Brain microvascular endothelial cell (primary cell): ENCODE data around the gene G0S2.

ENCODE experiments used
- DNase-seq: peaks from one replicate; pipeline ENCODE4 v3.0.0-alpha.2; 2020
- H3K27ac ChIP-seq: fragments of 250-450 bp; sonication (Bioruptor Pico); 2 replicates; pipeline ENCODE4 v1.5.1; 2020; ENCODE audit warnings: mild to moderate bottlenecking, moderate library complexity
- H3K27me3 ChIP-seq: fragments of 250-450 bp; sonication (Bioruptor Pico); replicated peaks from 2 replicates; pipeline ENCODE4 v1.5.1; 2020; ENCODE audit warnings: mild to moderate bottlenecking
- H3K36me3 ChIP-seq: fragments of 250-450 bp; sonication (Bioruptor Pico); replicated peaks from 2 replicates; pipeline ENCODE4 v1.5.1; 2020; ENCODE audit warnings: mild to moderate bottlenecking
- H3K4me3 ChIP-seq: 2 replicates; pipeline ENCODE4 v1.5.1; 2011; ENCODE audit warnings: low read depth, mild to moderate bottlenecking, control low read depth, low read length, moderate library complexity
- CTCF ChIP-seq: IDR thresholded peaks from 2 replicates; pipeline ENCODE4 v1.5.1; 2011; ENCODE audit warnings: low read depth, mild to moderate bottlenecking, moderate library complexity, low read length, control low read depth, inconsistent platforms; ENCODE audit errors: missing control alignments
- in situ Hi-C: cut with HindIII; loops from 2 replicates; pipeline ENCODE4 v1.10.0; 2017; ENCODE audit warnings: low sequenced_read_pairs, low pct_ligation_motif_present

Gene G0S2

GRCh38 chr1:209646558-209646957 is 28.7 kb upstream of the G0S2 start:
- H3K4me3 ChIP-seq = no peak overlapping the region
- peak; percentile 80 for TF ChIP-seq CTCF
- no peak overlapping the region for H3K27ac ChIP-seq
- no peaks in the 10 kb centered on the region for H3K36me3 ChIP-seq
- H3K27me3 ChIP-seq = no peaks in the 10 kb centered on the region
- no peak for DNase-seq
- in situ Hi-C loops = no loop called here

- H3K36me3 ChIP-seq = no peaks in the 10 kb centered on the region
- in situ Hi-C loops = no loop called here
These were observed 28.1 kb upstream of the G0S2 start for GRCh38 chr1:209647156-209647555.

GRCh38 chr1:209648346-209648745 is 26.9 kb upstream of the G0S2 start:
- Histone ChIP-seq H3K27ac (no peak overlapping the region), H3K27me3 (no peaks in the 10 kb centered on the region), H3K36me3 (no peaks in the 10 kb centered on the region), H3K4me3 (no peak overlapping the region)
- in situ Hi-C loops = no loop called here
- no peak for TF ChIP-seq CTCF
- DNase-seq = no peak

More at GRCh38 chr1:209647156-209647555, 28.1 kb upstream of the G0S2 start:
- Histone ChIP-seq H3K27me3 (no peaks in the 10 kb centered on the region), H3K27ac (no peak overlapping the region), H3K4me3 (no peak overlapping the region)
- DNase-seq = no peak
- TF ChIP-seq CTCF = no peak

- Histone ChIP-seq H3K27ac (peak overlapping the region; percentile 17), H3K36me3 (no peaks in the 10 kb centered on the region), H3K4me3 (no peak overlapping the region), H3K27me3 (no peaks in the 10 kb centered on the region)
- in situ Hi-C loops = no loop called here
- no peak for TF ChIP-seq CTCF
- DNase-seq = peak; percentile 87
These were observed 26.1 kb upstream of the G0S2 start for GRCh38 chr1:209648931-209649776.

- TF ChIP-seq CTCF = no peak
- no peak for DNase-seq
- Histone ChIP-seq H3K27me3 (no peaks in the 10 kb centered on the region), H3K36me3 (no peaks in the 10 kb centered on the region), H3K27ac (peak overlapping the region; percentile 33), H3K4me3 (no peak overlapping the region)
- in situ Hi-C loops = no loop called here
These were observed 24.8 kb upstream of the G0S2 start for GRCh38 chr1:209650454-209650853.

- Histone ChIP-seq H3K36me3 (no peaks in the 10 kb centered on the region), H3K27me3 (no peaks in the 10 kb centered on the region), H3K27ac (peak overlapping the region; percentile 33), H3K4me3 (no peak overlapping the region)
- no peak for TF ChIP-seq CTCF
- DNase-seq = peak; percentile 79
- in situ Hi-C loops = no loop called here
These were observed 24.0 kb upstream of the G0S2 start for GRCh38 chr1:209651138-209651587.
